CMK (cell line): ENCODE data around the gene ASCC1.

Experiments used
- DNase-seq: peaks from one replicate; pipeline ENCODE4 v3.0.0-alpha.2; 2010; ENCODE audit warnings: low read depth

Gene ASCC1

DNA sequence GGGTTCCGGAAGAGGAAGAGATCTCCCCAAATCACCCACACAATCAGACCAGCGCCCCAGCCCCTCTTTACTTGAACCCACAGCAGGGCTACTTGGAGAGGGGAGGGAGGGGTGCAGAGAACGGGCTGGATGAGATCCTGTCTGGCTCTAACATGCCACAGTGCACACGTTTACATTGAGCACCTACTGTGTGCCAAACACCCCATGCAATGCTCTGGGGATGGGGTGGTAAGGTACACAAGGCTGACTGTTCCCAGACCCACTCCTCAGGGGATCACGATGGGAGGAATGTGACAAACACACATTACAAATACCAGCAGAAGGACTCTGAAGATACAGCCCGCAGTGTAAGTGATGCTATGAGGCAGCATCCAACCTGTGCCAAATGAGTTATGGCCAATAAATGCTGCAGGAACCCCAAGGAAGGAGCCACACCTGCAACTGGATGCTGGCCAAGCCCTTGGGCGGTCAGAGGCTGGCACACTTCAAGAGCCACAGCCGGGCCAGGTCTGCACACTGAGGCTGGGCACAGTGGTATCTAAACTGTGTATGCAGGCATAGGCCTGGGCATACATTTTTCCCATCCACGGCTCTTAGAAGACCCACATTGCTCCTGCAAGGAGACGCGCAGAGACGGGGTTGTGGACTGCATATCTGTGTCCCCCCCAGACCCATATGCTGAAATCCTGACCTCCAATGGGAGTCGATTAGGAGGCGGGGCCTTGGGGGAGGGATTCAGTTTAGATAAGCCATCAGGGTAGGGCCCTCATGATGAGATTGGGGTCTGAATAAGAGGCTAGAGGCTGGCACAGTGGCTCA lies 134.1 kb downstream of the ASCC1 start:
- DNase-seq = no peak

DNA sequence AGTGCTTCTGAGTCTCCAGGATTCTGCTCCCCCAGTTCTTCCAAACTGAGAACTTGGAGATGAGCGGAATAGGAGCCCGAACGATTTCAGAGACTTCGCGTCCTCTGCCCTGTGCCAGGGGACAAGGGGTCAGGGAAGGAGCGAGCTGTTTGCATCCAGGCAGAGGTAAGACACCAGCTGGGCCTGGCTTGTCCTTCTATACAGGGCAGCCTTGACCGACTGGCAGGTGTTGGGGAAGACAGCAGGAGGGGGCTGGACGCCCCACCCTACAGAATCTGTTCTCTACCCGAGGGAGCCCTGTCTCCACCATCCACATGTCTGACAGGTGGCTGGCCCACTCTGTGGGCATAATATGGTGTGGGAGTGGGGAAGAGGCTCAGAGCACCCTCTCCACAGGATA lies 134.9 kb downstream of the ASCC1 start:
- DNase-seq = no peak

DNA sequence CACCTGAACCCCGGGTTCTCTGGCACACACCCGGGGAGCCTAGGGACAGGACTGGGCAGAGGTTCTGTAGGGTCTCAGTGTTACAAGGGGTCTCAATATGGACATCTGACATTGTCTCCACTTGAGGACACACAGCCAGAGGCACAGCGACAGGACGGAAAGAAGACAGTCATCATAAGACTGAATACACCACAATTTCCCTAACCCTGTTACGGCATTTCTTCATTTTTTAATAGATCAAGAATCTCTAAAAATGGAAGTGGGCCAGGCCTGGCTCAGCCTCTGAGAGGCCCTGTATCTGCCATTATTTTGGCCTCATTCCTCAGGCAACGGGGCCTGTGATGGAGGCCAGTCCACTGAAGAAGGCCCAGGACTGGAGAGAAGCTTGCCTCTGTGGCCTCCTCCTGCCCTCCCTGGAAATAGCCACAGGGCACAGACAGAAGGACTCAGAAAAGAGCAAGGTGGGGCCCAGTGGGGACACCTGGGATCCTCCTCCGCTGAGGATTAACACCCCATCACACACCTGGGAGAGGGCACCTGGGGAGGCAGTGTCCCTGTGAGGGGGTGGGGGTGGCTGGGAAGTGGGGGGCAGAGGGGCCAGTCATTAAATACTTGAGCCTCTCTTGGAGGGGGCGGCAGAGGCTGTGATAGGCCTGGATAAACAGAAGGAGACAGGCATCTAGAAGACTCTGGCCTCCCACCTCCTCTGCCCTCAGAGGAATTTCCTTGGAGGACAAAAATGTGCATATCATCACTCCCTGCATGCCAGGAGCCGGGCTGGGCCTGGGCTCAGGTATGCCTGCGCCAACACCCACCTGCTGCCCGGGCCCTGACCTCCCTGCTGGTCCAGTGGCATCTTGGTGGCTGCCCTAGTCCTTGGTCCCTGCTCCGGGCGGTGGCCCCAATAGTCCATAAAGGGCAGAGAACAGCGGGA lies 135.8 kb downstream of the ASCC1 start:
- no peak for DNase-seq

DNA sequence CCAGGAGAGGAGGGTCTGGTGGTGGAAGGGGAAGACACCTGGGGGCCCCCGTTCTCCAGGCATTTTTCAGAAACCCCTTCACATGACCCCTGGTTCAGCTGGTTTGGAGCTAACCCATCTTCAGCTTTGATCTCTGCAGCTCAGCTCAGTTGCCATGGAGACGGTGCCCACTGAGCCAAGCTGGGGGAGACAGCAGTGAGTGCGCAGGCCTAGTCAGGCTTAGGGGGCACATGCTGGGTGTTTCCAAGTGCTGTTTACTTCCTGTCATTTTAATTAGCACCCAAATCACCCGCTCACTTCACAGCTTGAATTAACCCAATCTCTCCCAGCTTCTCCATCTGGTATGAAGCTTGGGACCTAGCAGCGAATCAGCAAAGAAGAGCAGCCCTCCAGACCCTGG lies 136.7 kb downstream of the ASCC1 start:
- DNase-seq = no peak

DNA sequence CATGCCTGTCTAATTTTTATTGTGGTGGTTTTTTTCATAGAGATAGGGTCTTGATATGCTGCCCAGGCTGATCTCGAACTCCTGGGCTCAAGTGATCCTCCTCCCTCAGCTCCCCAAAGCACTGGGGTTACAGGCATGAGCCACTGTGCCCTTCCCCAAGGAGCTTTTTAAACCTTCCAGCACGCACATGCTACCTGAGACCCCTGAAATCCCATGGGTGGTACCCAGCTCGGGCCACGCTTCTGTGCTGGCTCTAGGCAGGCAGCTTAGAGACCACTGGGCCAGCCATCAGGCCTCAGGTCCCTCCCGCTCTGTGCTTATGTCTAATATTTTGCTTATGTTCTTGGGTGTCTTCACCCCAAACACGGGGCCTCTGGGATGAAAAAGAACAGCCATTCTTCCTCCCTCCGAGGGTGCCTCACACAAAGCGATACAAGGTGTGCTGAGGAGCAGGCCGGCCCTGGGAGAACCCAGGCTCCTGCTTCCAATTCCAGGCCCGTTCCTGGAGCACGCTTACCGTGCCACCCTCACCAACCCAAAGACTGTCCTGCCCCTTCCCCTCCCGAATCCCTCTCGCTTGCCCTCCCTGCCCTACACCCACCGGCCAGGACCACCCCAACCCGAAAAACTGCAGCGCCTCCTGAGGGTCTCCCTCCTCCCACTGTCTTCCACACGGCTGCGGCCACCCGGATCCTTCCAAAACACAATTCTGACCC lies 138.6 kb downstream of the ASCC1 start:
- DNase-seq = no peak

DNA sequence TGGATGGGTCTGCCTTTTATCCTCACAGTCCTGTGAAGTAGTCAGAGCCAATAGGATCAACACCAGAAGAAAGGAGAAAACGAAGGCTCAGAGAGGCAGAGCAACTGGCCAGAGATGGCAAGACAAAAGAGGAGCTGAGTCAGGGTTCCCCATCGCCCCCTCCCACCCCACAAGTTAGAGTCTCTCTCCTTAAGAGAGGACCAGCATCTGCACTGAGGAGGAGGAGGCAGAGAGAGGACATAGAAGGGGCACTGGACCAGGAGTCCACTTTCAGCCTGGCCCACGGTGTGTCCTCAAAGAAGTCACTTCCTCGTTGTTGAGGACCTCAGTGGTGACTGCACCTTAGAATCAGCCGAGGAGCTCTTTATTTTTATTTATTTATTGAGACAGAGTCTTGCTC lies 139.3 kb downstream of the ASCC1 start:
- DNase-seq = no peak

DNA sequence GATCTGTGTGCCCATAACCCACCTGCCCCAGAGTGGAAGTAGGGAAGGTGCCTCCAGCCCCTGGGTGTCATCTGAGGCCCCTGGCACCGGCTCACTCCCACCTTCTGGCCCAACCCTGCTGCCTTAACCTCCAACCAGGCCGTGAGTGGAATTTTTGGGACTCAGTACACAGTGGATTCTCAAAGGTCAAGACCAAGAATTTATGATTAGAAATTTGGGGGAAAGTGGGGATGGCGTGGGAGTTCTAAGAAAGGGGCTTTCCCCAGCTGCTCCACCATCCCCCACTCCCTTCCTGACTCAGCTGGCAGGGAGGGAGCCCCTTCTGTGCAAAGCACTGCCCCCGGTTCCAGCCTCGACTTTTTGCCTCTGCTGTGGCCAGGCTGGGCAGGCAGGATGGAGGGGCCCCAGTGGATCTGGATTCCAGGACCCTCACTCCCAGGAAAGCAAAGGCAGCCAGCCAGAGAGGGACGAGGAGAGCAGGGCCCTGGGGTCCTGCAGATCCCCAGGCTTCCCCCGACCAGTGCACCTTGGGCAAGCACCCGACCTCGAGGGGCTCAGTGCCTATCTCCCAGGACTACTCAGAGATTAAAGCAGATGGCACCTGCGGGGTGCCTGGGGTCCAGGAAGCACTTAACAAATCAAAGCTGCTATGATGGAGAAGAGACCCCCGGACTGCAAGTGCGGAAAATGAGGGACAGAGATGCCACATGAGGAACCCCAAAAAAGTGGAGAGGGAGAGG lies 140.5 kb downstream of the ASCC1 start:
- no peak for DNase-seq

DNA sequence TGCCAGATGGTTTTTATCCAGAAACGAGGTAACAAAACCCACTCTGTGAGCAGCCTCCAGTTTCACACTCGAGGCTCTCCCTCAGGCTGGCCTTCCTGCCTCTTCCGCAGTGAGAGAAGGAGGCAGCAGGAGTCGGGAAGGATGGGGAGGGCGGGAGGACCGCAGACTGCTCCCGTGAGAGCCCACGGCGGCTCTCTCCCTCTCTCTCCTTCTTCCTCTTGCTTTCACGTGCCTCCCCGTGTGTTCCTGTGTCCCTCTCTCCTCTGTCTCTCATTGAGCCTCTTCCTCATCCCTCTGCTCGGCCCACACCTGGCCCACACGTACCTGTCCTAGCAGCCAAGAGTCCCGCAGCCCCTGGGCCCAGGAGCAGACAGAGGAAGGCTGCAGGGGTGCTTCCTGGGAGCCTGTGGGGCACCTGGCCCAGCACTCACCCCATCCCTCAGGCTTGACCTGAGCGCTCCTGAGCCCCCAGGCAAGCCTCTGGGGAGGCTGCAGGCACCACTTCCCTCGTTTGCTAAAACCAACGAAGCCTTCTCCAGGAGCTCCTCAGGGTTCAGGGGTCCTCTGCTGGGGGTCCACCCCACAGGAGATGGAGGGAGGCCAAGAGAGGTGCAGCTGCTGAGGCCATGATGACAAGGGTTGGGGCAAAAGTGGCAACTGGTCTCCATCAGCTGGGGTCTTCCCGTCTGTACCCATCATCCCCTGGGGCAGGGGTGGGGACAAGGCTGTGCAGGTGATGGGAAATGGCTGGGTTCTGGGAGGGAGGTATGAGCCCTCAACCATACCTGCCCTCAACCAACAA lies 141.3 kb downstream of the ASCC1 start:
- no peak for DNase-seq

DNA sequence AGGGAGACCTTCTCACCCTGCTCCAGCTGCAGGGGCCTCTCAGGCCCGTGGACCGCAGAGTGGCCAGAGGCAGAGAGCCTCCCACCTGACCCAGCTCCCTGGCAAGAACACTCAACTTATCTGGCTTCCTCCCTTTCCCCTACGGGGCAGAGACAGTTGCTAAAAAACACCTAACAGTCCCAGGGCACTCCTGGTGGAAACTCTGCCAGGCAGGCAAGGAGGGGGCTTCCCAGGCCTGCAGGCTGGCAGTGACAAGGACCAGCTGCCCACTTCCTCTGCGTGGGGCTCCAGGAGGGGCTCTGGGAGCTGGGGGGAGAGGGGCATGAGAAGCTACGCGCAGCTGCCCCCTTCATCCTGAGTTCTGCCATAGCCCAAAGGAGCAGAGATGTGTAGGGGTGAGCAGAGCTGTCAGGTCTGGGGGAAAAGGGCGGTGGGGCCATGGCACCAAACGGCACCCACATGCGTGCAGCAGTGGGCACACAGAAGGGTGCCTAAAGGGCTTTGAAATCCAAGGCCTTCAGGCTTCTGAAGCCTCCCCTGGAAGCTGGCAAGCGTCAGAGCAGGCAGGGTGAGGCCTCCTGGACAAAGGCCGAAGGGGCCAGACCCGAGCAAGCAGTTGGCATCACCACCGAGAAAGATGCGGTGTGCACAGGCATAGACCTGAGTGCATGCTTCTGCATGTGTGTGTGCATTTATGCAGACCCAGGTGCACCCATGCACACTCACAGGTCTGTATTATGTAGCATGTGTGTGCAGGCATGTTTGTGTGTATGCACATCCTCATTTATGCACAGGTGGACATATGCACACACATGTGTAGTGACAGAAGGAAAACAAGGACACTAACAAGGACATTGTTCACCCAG lies 142.1 kb downstream of the ASCC1 start:
- no peak for DNase-seq

DNA sequence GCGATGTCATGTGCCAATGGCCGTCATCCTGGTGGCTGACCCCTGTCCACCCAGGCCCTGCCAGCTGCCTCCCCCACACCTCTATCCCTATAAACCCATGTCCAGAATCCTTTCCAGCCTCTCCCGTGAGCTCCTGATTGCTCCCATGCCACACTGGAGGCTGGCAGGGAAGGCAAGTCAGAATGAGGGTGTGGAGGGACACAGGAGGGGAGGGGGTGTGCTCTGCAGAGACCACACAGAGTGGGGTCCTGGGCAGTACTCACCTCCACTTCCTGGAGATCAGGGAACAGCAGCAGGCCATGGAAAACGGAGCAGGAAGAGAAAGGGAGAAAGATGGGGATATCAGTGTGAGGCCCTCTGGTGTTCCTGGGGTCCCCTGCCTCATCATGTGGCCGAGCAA lies 143.4 kb downstream of the ASCC1 start:
- no peak for DNase-seq

DNA sequence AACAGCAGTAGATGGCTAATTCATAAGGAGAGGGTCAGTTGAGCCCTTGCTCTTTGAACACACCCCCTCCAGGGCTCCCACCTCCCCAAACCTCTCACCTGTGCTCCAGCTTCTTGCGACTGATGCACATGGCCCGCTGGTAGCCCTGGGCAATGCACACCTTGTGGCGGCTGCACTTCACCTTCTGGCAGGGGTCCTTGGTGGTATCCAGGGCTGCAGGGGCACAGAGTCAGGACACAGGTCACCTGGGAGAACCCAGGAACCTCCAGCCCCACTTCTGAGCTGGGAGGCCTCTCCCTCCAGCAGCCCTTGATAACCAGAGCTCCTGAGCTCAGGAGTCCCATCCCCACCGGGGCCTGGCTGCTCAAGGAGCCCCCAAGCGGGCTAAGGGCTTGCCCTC lies 144.0 kb downstream of the ASCC1 start:
- no peak for DNase-seq

DNA sequence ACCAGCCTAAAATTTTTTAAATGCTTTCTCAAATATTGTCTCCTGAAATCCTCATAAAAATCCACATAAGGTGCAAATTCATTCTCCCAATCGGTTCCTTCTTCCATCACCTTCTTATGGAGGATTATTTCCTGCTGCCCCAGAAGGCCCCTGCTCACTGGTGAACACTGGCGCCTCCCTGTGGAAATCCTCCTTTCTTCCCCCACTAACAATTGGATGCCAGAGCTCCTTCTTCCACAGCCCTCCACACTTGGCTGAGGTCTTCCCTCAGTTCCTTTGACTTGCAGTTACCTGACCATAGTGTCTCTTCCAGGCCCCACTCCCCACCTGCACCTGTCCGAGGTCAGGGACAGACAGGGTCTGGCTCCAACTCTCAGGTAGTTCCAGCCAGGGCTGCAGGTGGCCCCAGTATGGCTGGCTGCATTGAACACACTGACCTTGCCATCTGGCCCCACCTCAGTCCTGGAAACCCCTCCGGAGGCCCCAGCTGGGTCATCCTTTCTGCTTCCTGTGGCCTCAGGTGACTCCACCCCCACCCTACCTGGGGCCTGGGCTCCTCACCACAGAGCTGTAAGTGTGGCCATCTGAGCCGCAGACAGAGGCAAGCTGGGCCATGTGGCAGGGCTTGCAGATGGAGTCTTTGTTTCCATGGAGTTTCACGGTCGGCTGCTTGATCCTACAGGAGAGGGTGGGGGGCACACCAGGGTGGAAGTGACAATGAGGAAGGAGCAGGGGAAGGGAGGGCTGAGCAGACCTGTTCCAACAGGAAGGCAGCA lies 146.1 kb downstream of the ASCC1 start:
- peak; percentile 41 for DNase-seq

DNA sequence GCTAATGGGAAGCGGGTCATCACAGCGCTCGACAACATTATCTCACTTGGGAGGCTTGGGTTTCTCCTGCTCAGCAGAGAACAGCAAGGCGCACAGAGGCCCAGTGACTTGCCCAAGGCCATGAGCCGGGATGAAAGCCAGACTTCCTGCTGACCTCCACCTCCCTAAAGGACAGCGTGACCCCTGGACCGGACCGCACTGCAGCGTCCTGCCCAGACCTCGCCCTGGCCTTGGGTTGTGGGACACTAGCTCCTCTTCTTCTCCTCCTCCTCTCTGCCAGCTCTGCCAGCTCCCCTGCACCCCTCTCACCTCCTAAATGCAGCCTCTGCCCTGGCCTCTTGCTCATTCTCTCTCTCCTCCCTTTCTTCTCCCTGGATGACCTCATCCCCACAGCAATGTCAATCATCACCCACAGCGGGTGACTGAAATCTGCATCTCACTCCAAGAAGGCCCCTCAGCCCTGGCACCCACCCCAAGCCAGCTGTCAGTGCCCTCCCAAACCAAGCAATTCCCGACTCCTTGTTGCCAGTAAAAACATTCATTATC lies 147.1 kb downstream of the ASCC1 start:
- no peak for DNase-seq

DNA sequence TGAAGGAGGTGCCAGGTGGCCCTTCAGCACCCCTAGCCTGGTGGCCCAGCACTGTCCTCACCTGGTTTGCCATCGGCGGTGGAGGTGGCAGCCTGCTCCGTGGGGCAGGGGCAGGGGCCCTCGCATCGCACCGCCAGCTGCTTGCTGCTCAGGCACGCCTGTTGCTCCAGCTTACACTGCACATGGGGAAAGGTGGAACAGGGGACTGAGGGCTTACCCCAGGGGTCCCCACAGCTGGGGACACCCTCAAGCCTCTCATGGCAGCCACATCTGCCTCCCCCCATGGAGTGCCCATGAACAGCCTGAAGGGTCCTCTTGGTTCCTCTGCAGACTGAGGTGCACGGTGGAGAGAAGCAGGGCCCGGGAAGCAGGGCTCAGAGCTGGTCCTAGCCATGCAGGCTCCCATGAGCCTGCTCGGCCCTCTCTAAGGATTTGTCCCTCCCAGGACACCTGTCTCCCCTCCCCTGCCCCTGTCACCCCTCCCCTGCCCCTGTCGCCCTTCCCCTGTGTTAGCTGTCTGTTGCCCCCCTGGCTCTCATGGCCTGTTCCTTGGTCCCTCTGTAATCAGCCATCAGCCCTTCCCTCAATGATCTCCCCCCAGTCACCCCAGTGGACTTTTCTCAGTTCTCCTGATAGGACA lies 147.8 kb downstream of the ASCC1 start:
- no peak for DNase-seq

DNA sequence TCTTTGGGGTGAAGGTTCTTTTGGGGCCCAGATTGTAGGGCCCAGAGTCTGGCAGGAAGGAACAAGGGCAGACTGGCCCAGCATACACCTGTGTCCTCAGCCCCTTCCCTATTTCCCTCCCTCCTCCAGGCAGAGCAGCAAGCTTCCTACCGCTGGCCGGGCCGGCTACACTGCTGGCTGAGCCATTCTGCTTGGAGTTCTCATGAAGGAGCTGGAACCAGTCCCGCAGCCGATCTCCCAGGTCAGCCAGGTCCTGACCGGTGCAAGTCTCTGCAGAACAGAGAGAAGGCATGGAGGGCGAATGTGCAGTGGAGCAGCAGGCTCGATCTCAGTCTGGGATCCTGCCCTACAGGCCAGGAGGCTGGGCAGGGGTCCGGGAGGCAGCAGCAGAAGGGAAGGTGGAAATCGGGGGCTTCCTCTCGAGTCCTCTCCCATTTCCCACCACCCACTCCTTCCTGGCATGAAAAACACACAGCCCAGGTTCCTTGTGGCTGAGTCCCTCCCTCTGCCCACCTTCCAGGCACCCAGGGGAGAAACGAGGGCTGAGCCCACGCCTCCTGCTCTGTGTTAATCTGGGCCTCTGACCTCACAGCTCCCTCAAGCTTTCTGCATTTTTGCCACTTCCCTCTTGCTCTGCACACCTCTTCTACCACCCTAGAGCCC lies 148.5 kb downstream of the ASCC1 start:
- no peak for DNase-seq

DNA sequence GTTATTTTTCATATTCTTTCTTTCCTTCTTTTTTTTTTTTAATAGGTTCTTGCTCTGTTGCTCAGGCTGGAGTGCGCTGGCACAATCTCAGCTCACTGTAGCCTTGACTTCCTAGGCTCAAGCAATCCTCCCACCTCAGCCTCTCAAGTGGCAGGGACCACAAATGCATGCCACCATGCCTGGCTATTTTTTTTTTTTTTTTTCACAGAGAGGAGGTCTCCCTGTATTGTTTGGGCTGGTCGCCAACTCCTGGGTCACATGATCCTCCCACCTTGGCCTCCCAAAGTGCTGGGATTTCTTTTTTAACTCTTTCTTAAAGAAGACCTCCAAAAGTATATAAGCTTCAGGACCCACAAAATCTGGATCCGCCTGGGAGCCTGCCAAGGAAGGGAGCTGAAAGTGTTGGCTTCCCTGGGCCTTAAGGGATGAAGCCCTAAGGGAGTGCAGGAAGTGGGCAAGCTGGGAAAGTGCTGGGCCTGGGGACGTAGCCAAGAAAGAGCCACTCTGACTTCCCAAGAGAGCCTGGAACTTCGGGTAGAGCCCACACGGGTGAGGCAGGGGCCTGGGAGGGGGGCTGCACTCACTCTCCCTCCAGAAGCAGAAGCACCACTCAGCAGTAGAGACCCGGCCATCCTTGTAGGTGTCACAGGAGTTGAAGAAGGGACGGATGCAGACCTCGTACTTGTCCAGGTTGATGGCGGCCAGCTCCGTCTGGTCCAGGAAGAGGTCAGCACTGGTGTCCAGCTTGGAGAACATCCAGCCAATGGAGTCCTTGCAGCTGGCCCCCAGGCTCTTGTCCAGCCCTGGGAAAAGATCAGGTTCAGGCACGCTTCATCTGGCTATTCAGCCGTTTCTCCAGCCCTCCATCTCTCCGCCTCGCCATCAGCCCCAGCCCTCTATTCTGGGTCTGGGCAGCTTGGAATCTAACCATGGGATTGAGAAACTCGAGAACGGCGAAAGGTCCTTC lies 149.5 kb downstream of the ASCC1 start:
- DNase-seq = no peak
